Measurements from ENCODE around the gene METTL26. TPM values are rescaled to one million over a fixed set of nuclear protein-coding genes. Genes with fewer than 3 reads are reported as not detected.
A peak's percentile ranks its signal among the peaks of the same experiment; 100 is the strongest.

The METTL26 gene
- total and polyA plus RNA-seq, 2 of the 4 experiments (the other 2 are of a cell fraction) = 46.8 to 128 TPM

GRCh38 chr16:670485-671352 is 34.6 kb upstream of the METTL26 start:
- no peak overlapping the region for H2BK15ac ChIP-seq (ENCODE audit: low read depth, low read length)
- H4K91ac ChIP-seq (ENCODE audit: insufficient read depth, low read depth, low read length) = no peak overlapping the region
- TF ChIP-seq RCOR1 (IDR thresholded peaks at IDR 0.05; ENCODE audit: insufficient replicate concordance, low read length) (no peak), NFE2L2 (IDR thresholded peaks at IDR 0.05; ENCODE audit: low read depth, low read length) (no peak), USF2 (IDR thresholded peaks at IDR 0.05; ENCODE audit: low read depth, low read length) (no peak), FOS (IDR thresholded peaks at IDR 0.05; ENCODE audit: low read depth, low read length) (no peak), RFX5 (IDR thresholded peaks at IDR 0.05; ENCODE audit: low read depth, low read length) (no peak), RAD21 (IDR thresholded peaks at IDR 0.05; ENCODE audit: low read length) (no peak), CHD1 (IDR thresholded peaks at IDR 0.05; ENCODE audit: low read depth, low read length) (no peak), MAFK (IDR thresholded peaks at IDR 0.05; ENCODE audit: low read depth, low read length) (no peak)
- peak overlapping the region; percentile 78 for H2AK9ac ChIP-seq (replicated peaks; ENCODE audit: low read depth, low read length, poor library complexity)
- H2BK5ac ChIP-seq (ENCODE audit: low read depth, low read length, poor library complexity, severe bottlenecking) = no peak overlapping the region
- no peak overlapping the region for H3K23ac ChIP-seq (ENCODE audit: low read depth, low read length)
- no peak for ATAC-seq (ENCODE audit: low read depth)
- no peak overlapping the region for H3K27ac ChIP-seq (ENCODE audit: insufficient read depth, low read length)
- peaks cover 0 to 37% of the 10 kb centered on the region in 2 experiments; a peak in 1 of 4 replicates for H3K79me1 ChIP-seq (ENCODE audit: low read depth in 1 of 2, low read length in 2 of 2)
- dilution Hi-C loops (cut with HindIII; ENCODE audit: low sequenced_read_pairs, unreplicated experiment) (no loop called here), in situ Hi-C loops (cut with MboI; ENCODE audit: low sequenced_read_pairs) (no loop called here), intact Hi-C loops (cut with micrococcal nuclease) (no loop called here)
- no peak overlapping the region for H3K4me2 ChIP-seq (ENCODE audit: low read depth, low read length)
- CTCF ChIA-PET = no interaction called here
- no peaks in the 10 kb centered on the region for H3K9me3 ChIP-seq (ENCODE audit: control insufficient read depth, insufficient read depth, low read length)
- H3K18ac ChIP-seq (ENCODE audit: low read depth, low read length) = no peak overlapping the region
- H2AFZ ChIP-seq (replicated peaks; ENCODE audit: low read length, poor library complexity) = no peak overlapping the region
- no peak overlapping the region for H3K9ac ChIP-seq (ENCODE audit: low read depth, low read length)
- no peak overlapping the region for H3K4me3 ChIP-seq (ENCODE audit: insufficient read depth, low read depth, low read length)
- H4K8ac ChIP-seq (ENCODE audit: low read depth in 2 of 2, low read length in 2 of 2) = no peak overlapping the region
- peaks cover 27% of the 10 kb centered on the region for H4K20me1 ChIP-seq (ENCODE audit: insufficient read depth, low read length)
- H2BK20ac ChIP-seq (ENCODE audit: low read depth, low read length) = no peak overlapping the region
- WGBS, 2 experiments (ENCODE audit: extremely low coverage in 2 of 2, insufficient read length in 1 of 2) = 93% methylated on average over 31 of the region's 52 CpGs; no CpG with 5 or more reads in 1 of the 2 experiments
- BruUV-seq (replicated peaks) = no TSS peak
- peaks cover 47% of the 10 kb centered on the region for H3K36me3 ChIP-seq (ENCODE audit: control insufficient read depth, insufficient read depth, low read length)
- H4K5ac ChIP-seq (ENCODE audit: low read depth, low read length) = no peak overlapping the region
- no peaks in the 10 kb centered on the region for H3K27me3 ChIP-seq (ENCODE audit: control insufficient read depth, insufficient read depth, low read length)
- H3K4ac ChIP-seq (ENCODE audit: low read depth, low read length) = no peak overlapping the region
- no peak overlapping the region for H2BK120ac ChIP-seq (ENCODE audit: low read depth, low read length)
- H2AK5ac ChIP-seq (ENCODE audit: low read depth, low read length) = no peak overlapping the region
- DNase-seq = no peak
- no peak overlapping the region for H3K56ac ChIP-seq (ENCODE audit: extremely low read depth, insufficient read depth, low read length)
- no peak overlapping the region for H3K14ac ChIP-seq (replicated peaks; ENCODE audit: low read depth, low read length)
- H3K9me1 ChIP-seq (ENCODE audit: insufficient read depth, low read length) = peaks cover 6% of the 10 kb centered on the region
- POLR2A ChIA-PET (ENCODE audit: unreplicated experiment) = no interaction called here
- peaks cover 13% of the 10 kb centered on the region for H3K4me1 ChIP-seq (ENCODE audit: control insufficient read depth, insufficient read depth, low read length)

All from IMR-90 (cell line).